IMR-90 (cell line): Measurements from ENCODE around the gene VEGFA.

ENCODE experiments used
- CTCF ChIP-seq: conservative IDR thresholded peaks from 2 replicates; pipeline ENCODE4 v1.5.1; 2012; ENCODE audit warnings: mild to moderate bottlenecking, low read depth, low read length, improper control_type of control experiment
- RAD21 ChIP-seq: IDR thresholded peaks from 2 replicates; pipeline ENCODE4 v1.6.1; 2012; ENCODE audit warnings: low read length, improper control_type of control experiment

GRCh38 chr6:43774776-43775534, 4.9 kb downstream of the VEGFA start:
- TF ChIP-seq RAD21 (peak; percentile 61), CTCF (peak; percentile 83)
